B cell (primary cell): Measurements from ENCODE around the gene COA6.

ENCODE experiments used
- CTCF ChIP-seq: fragments of 200-600 bp; IDR thresholded peaks from one replicate; pipeline ENCODE4 v1.8.0; 2022; ENCODE audit warnings: antibody characterized with exemption, mild to moderate bottlenecking
- EZH2 ChIP-seq: IDR thresholded peaks from 2 replicates; pipeline ENCODE4 v1.6.1; 2012; ENCODE audit warnings: borderline replicate concordance, low read depth, mild to moderate bottlenecking, moderate library complexity, low read length; ENCODE audit not compliant: insufficient read depth, poor library complexity, severe bottlenecking

GRCh38 chr1:234331507-234331906 lies 41.7 kb upstream of the COA6 start:
- no peak for TF ChIP-seq CTCF
- TF ChIP-seq EZH2, result no peak
